HG03469 (cell line): ENCODE data around the gene CD79B.
"Not testable (repeated sequence)": the region's sequence is repeated elsewhere in the genome, so short reads cannot be mapped to it uniquely, and the experiment has no call there.

ENCODE experiments used
- ATAC-seq: cut with Tn5 transposase; IDR thresholded peaks from one replicate; pipeline ENCODE4 v1.9.1; 2021; ENCODE audit warnings: mild to moderate bottlenecking, moderate library complexity, moderate number of reproducible peaks; ENCODE audit not compliant: unreplicated experiment

The CD79B gene

GRCh38 chr17:63934183-63935112 is 2.3 kb upstream of the CD79B start:
- ATAC-seq, result no peak

GRCh38 chr17:63933598-63933997 is 1.5 kb upstream of the CD79B start:
- no peak for ATAC-seq

- ATAC-seq, result peak; percentile 9
These were observed 590 bp upstream of the CD79B start for GRCh38 chr17:63932721-63933120.

- no peak for ATAC-seq
These were observed 1.1 kb downstream of the CD79B start for GRCh38 chr17:63930951-63931575.

GRCh38 chr17:63929860-63930766 is 2.0 kb downstream of the CD79B start:
- ATAC-seq, result no peak

GRCh38 chr17:63928966-63929695 is 3.0 kb downstream of the CD79B start:
- no peak for ATAC-seq

GRCh38 chr17:63928172-63928666 is 3.9 kb downstream of the CD79B start:
- no peak for ATAC-seq

- ATAC-seq, result no peak
These were observed 4.5 kb downstream of the CD79B start for GRCh38 chr17:63927464-63928171.

GRCh38 chr17:63926164-63926563 is 6.0 kb downstream of the CD79B start:
- no peak for ATAC-seq

GRCh38 chr17:63925615-63926014 is 6.5 kb downstream of the CD79B start:
- no peak for ATAC-seq

GRCh38 chr17:63922402-63922801 is 9.7 kb downstream of the CD79B start:
- not testable (repeated sequence) for ATAC-seq

- ATAC-seq, result not testable (repeated sequence)
These were observed 11.4 kb downstream of the CD79B start for GRCh38 chr17:63920779-63921178.

- ATAC-seq, result not testable (repeated sequence)
These were observed 12.1 kb downstream of the CD79B start for GRCh38 chr17:63920050-63920449.

- no peak for ATAC-seq
These were observed 12.8 kb downstream of the CD79B start for GRCh38 chr17:63919311-63919723.

GRCh38 chr17:63918789-63919305 is 13.3 kb downstream of the CD79B start, which contains the start of gene GH1:
Gene GH1, minus strand, starts transcription at chr17:63918839. Its CDS starts 63 bp downstream, at chr17:63918776.
- not testable (repeated sequence) for ATAC-seq

GRCh38 chr17:63918305-63918704 is 13.8 kb downstream of the CD79B start:
- ATAC-seq, result no peak

GRCh38 chr17:63917646-63918045 is 14.5 kb downstream of the CD79B start:
- no peak for ATAC-seq

GRCh38 chr17:63917206-63917605 is 14.9 kb downstream of the CD79B start:
- not testable (repeated sequence) for ATAC-seq

- ATAC-seq, result no peak
These were observed 15.5 kb downstream of the CD79B start for GRCh38 chr17:63916566-63917185.
